ENCODE data around the gene POLR2I.

DNA sequence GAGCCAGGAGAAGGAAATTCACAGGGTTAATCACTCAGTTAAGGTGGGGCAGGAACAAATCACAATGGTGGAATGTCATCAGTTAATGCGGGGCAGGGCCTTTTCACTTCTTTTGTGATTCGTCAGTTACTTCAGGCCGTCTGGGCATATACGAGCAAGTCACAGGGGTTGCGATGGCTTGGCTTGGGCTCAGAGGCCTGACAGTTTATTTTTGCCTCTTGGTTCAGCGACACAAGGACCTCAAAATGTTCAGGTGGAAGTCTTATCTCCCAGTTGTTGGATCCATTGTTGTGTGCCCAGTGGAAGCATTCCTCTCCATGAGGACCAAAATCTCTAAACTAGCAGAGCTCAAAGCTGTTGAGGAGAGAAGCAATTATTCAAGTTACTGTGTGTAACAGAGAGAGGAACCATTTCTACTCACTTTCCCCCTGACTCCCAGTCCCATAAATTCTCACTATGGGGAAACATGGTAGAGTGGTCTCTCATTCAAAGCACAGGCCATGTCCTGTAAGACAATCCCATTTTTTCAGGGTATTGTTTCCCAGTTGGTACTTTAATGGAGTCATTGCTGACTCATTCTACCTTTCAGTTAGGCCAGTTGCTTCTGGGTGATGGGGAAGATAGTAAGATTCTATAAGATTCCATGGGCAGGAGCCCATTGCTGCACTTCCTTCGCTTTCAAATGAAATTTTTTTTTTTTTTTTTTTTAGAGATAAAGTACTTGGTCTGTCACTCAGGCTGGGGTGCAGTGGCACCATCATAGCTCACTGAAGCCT is 46.3 kb upstream of the POLR2I start:
- TF ChIP-seq, protein P1, sequence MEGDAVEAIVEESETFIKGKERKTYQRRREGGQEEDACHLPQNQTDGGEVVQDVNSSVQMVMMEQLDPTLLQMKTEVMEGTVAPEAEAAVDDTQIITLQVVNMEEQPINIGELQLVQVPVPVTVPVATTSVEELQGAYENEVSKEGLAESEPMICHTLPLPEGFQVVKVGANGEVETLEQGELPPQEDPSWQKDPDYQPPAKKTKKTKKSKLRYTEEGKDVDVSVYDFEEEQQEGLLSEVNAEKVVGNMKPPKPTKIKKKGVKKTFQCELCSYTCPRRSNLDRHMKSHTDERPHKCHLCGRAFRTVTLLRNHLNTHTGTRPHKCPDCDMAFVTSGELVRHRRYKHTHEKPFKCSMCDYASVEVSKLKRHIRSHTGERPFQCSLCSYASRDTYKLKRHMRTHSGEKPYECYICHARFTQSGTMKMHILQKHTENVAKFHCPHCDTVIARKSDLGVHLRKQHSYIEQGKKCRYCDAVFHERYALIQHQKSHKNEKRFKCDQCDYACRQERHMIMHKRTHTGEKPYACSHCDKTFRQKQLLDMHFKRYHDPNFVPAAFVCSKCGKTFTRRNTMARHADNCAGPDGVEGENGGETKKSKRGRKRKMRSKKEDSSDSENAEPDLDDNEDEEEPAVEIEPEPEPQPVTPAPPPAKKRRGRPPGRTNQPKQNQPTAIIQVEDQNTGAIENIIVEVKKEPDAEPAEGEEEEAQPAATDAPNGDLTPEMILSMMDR (IDR thresholded peaks at IDR 0.05), result no peak
- no peak for TF ChIP-seq POLR2A (IDR thresholded peaks at IDR 0.05)
- TF ChIP-seq POLR2AphosphoS5 (IDR thresholded peaks at IDR 0.05), result no peak
- TF ChIP-seq EP300 (IDR thresholded peaks at IDR 0.05), result no peak

All from sigmoid colon (tissue), 4 donors.